Gastroesophageal sphincter (tissue), 4 donors: ENCODE data around the gene NLGN1. TPM values are rescaled to one million over a fixed set of nuclear protein-coding genes. Genes with fewer than 3 reads are reported as not detected.

Experiments
- ATAC-seq: fragments of 150-250 bp; one replicate; pipeline ENCODE4 v1.9.1; 2016; ENCODE audit warnings: mild to moderate bottlenecking, moderate library complexity
- H3K27ac ChIP-seq, 4 donors: fragments of 200-600 bp; sonication (generic) in 3 of 4; 1 replicate in 3 of 4; 2 replicates in 1 of 4; pipeline ENCODE4 v1.5.1; 2016 to 2019
- H3K27me3 ChIP-seq: fragments of 200-600 bp; sonication (generic); one replicate; pipeline ENCODE4 v1.5.1; 2019
- H3K36me3 ChIP-seq, 2 donors: fragments of 200-600 bp; sonication (generic); one replicate each; pipeline ENCODE4 v1.5.1; 2019; ENCODE audit warnings: control low read depth in 1 of 2
- H3K4me1 ChIP-seq, 3 donors: fragments of 200-600 bp; sonication (generic); 1 replicate in 2 of 3; 2 replicates in 1 of 3; pipeline ENCODE4 v1.5.1; 2016 to 2019; ENCODE audit warnings: control low read depth in 2 of 3
- H3K4me3 ChIP-seq, 2 donors: fragments of 200-600 bp; sonication (generic); one replicate each; pipeline ENCODE4 v1.5.1; 2019; ENCODE audit warnings: mild to moderate bottlenecking in 1 of 2, moderate library complexity in 1 of 2
- H3K9me3 ChIP-seq, 3 donors: fragments of 200-600 bp; sonication (generic); one replicate each; pipeline ENCODE4 v1.5.1; 2017 to 2019; ENCODE audit warnings: control low read depth in 2 of 3
- CTCF ChIP-seq, 4 experiments: fragments of 200-600 bp in 2 of 4; fragments of 450-650 bp in 2 of 4; sonication (generic) in 1 of 4; IDR thresholded peaks; one replicate each; pipeline ENCODE4 v1.5.1; 2017 to 2019; ENCODE audit warnings: antibody characterized with exemption in 4 of 4, mild to moderate bottlenecking in 2 of 4, moderate library complexity in 2 of 4
- EP300 ChIP-seq: sonication (generic); formaldehyde crosslinking; IDR thresholded peaks from one replicate; pipeline ENCODE4 v1.6.1; 2017; ENCODE audit warnings: antibody characterized with exemption, mild to moderate bottlenecking
- POLR2A ChIP-seq, 2 donors: fragments of 450-650 bp; IDR thresholded peaks; one replicate each; pipeline ENCODE4 v1.6.1; 2017; ENCODE audit warnings: antibody characterized with exemption in 2 of 2, mild to moderate bottlenecking in 2 of 2, moderate library complexity in 1 of 2
- POLR2AphosphoS5 ChIP-seq: sonication (generic); formaldehyde crosslinking; IDR thresholded peaks from one replicate; pipeline ENCODE4 v1.6.1; 2017; ENCODE audit warnings: antibody characterized with exemption
- WGBS, 2 donors: methylation state at CpG; one replicate each; pipeline ENCODE4 v1.1.5; 2018; ENCODE audit warnings: low coverage in 1 of 2; 5-methylcytosine and 5-hydroxymethylcytosine counted together
- total RNA-seq, 4 donors: library from RNA; depleted of rRNA; stranded (reverse); fragments of >200 nt; gene quantifications; one replicate each; pipeline ENCODE4 v1.1.0, GENCODE V29; 2016

Gene NLGN1
- total RNA-seq, 4 donors from 2014 or later, result 13.4 to 26.4 (median 24.0) TPM

DNA sequence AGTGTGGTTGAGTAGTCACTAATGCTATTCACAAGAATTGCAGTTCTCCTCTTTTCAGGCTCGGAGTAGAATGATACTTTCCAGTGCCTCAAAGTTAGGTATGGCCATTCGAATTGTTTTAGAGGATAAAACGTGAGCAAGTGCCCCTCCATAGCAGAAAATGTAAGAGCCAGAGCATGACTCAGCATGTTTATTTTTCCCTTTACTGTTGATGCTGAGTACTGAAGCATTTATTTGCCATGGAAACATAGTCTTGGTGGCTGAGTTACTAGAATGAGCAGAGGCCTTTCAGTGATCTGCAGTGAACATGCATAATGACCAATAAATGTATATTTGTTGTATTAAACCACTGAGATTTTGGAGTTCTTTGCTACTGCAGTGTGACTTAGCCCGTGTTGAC lies 540.6 kb downstream of the NLGN1 start:
- Histone ChIP-seq H3K36me3 (no peaks in the 10 kb centered on the region), H3K27ac (no peak overlapping the region), H3K4me1 (no peaks in the 10 kb centered on the region), H3K4me3 (no peak overlapping the region), H3K9me3 (no peaks in the 10 kb centered on the region), H3K27me3 (no peaks in the 10 kb centered on the region)
- WGBS, 2 donors, result 38 to 58% methylated on average over 3 to 4 of the region's 4 CpGs
- no peak for ATAC-seq
- no peak for TF ChIP-seq CTCF (IDR thresholded peaks at IDR 0.05)
- TF ChIP-seq EP300, result no peak
- no peak for TF ChIP-seq POLR2AphosphoS5
- TF ChIP-seq POLR2A (IDR thresholded peaks at IDR 0.05), result no peak

DNA sequence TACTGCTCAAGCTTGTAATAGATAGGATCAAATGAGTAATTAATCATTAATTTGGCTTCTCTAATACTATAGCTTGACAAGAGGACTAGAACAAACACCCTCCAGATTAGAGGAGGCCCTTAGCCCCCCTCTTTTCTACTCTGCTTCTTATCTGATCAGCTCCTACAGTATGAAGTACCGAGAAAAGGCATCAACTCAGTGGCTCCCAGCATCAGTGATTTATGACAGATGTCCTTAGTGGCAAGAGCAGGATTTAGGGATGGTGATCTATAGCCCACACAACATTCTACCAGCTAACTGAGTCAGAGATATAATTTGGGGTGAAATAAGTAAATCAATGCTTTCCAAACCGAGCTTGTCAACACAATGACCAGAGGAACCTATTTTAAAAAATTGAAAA lies 541.1 kb downstream of the NLGN1 start:
- Histone ChIP-seq H3K4me3 (no peak overlapping the region), H3K27ac (no peak overlapping the region), H3K9me3 (no peaks in the 10 kb centered on the region), H3K4me1 (no peaks in the 10 kb centered on the region), H3K27me3 (no peaks in the 10 kb centered on the region), H3K36me3 (no peaks in the 10 kb centered on the region)
- no peak for ATAC-seq
- TF ChIP-seq POLR2A (IDR thresholded peaks at IDR 0.05), result no peak
- no peak for TF ChIP-seq POLR2AphosphoS5
- no peak for TF ChIP-seq CTCF (IDR thresholded peaks at IDR 0.05)
- no peak for TF ChIP-seq EP300
- WGBS, 2 donors, result 84 to 93% methylated on average over 2 of the region's 2 CpGs

- ATAC-seq, result no peak
- H3K36me3 ChIP-seq, result no peaks in the 10 kb centered on the region
- H3K27me3 ChIP-seq, result no peaks in the 10 kb centered on the region
- H3K4me1 ChIP-seq, result no peaks in the 10 kb centered on the region
- WGBS, 2 donors, result 42 to 83% methylated on average over 2 of the region's 2 CpGs
- no peak overlapping the region for H3K4me3 ChIP-seq
- no peak for TF ChIP-seq EP300
- TF ChIP-seq POLR2A (IDR thresholded peaks at IDR 0.05), result no peak
- TF ChIP-seq POLR2AphosphoS5, result no peak
- TF ChIP-seq CTCF (IDR thresholded peaks at IDR 0.05), result no peak
- H3K9me3 ChIP-seq, result no peaks in the 10 kb centered on the region
- H3K27ac ChIP-seq, result no peak overlapping the region
Observed at GRCh38 chr3:173939331-173939730, 541.8 kb downstream of the NLGN1 start.

- TF ChIP-seq EP300, result no peak
- no peak for TF ChIP-seq POLR2AphosphoS5
- TF ChIP-seq CTCF (IDR thresholded peaks at IDR 0.05), result no peak
- TF ChIP-seq POLR2A (IDR thresholded peaks at IDR 0.05), result no peak
- no peak overlapping the region for H3K4me3 ChIP-seq
- H3K9me3 ChIP-seq, result no peaks in the 10 kb centered on the region
- H3K27me3 ChIP-seq, result no peaks in the 10 kb centered on the region
- no peaks in the 10 kb centered on the region for H3K4me1 ChIP-seq
- ATAC-seq, result no peak
- no peaks in the 10 kb centered on the region for H3K36me3 ChIP-seq
- H3K27ac ChIP-seq, result no peak overlapping the region
- WGBS, 2 donors, result 88 to 91% methylated on average over 2 to 3 of the region's 3 CpGs
Observed at GRCh38 chr3:173943264-173943663, 545.7 kb downstream of the NLGN1 start.

DNA sequence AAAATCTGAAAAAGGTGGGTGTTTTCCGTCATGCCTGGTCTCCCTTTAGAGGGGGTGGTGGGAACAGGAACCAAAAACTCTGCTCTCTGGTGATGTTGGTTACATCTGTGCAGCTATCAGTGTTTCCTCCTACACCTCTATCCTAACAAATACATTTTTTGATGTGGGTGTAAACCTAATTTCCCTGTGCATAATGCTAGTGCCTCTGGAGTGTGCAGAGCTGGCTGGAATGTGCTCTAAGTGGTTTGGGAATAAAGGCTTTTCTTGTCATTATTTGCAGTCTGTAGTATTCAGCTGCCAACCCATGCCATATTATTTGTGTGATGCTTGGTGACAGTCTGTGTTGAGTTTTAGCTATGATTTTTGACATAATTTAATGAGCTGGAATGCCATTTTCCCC lies 547.6 kb downstream of the NLGN1 start:
- Histone ChIP-seq H3K36me3 (no peaks in the 10 kb centered on the region), H3K4me3 (no peak overlapping the region), H3K27me3 (no peaks in the 10 kb centered on the region), H3K4me1 (no peaks in the 10 kb centered on the region), H3K27ac (no peak overlapping the region), H3K9me3 (no peaks in the 10 kb centered on the region)
- no peak for TF ChIP-seq POLR2AphosphoS5
- TF ChIP-seq CTCF (IDR thresholded peaks at IDR 0.05), result no peak
- TF ChIP-seq POLR2A (IDR thresholded peaks at IDR 0.05), result no peak
- no peak for TF ChIP-seq EP300
- WGBS, 2 donors, result 89% methylated on average over 1 of the region's 1 CpG; no CpG with 5 or more reads in 1 of the 2 donors
- no peak for ATAC-seq
